Left lung (tissue), 10 donors: ENCODE data around the gene SENP7. TPM values are rescaled to one million over a fixed set of nuclear protein-coding genes. Genes with fewer than 3 reads are reported as not detected.

ENCODE experiments used
- ATAC-seq: fragments of 200-7000 bp; cut with Tn5 transposase; one replicate; pipeline ENCODE4 v1.9.1; 2020; ENCODE audit warnings: moderate library complexity
- DNase-seq, 4 donors: peaks; one replicate each; pipeline ENCODE4 v3.0.0-alpha.2; 2013 to 2020
- H3K27ac ChIP-seq, 2 donors: fragments of 200-600 bp; sonication (generic) in 1 of 2; one replicate each; pipeline versions ENCODE4 v1.5.0 to v1.8.0; 2020 to 2021
- H3K27me3 ChIP-seq, 2 donors: fragments of 200-600 bp; sonication (generic) in 1 of 2; one replicate each; pipeline versions ENCODE4 v1.5.0 to v1.8.0; 2020 to 2021
- H3K36me3 ChIP-seq, 2 donors: fragments of 200-600 bp; sonication (generic) in 1 of 2; one replicate each; pipeline versions ENCODE4 v1.5.0 to v1.8.0; 2020 to 2021
- H3K4me1 ChIP-seq, 2 donors: fragments of 200-600 bp; one replicate each; pipeline ENCODE4 v1.8.0; 2021
- H3K4me3 ChIP-seq, 2 donors: fragments of 200-600 bp; sonication (generic) in 1 of 2; one replicate each; pipeline versions ENCODE4 v1.5.0 to v1.8.0; 2020 to 2021; ENCODE audit warnings: mild to moderate bottlenecking in 1 of 2
- H3K9me3 ChIP-seq, 2 donors: fragments of 200-600 bp; sonication (generic) in 1 of 2; one replicate each; pipeline versions ENCODE4 v1.5.0 to v1.8.0; 2020 to 2021
- intact Hi-C, 2 donors: fragments of 100-400 bp; cut with DNase I; formaldehyde crosslinking; loops; one replicate each; pipeline versions ENCODE4 v1.11.2 to v1.14.2; 2022
- polyA plus RNA-seq, 6 donors: library from polyadenylated mRNA; unstranded; fragments of 120-200 nt; gene quantifications; one replicate each; pipeline ENCODE4 v1.2.1, GENCODE V29; 2013; ENCODE audit not compliant: insufficient read length in 6 of 6
- total RNA-seq, 2 donors: library from RNA; stranded (reverse); fragmentation: NEBNext Ultra II Directional; extraction: Animal tissue kit (Norgen Biotek cat#: 25700); gene quantifications; one replicate each; pipeline ENCODE4 v1.2.1, GENCODE V29; 2021
- TF ChIP-seq, protein P1 (sequence below), 2 donors: fragments of 200-600 bp; sonication (generic) in 1 of 2; IDR thresholded peaks; one replicate each; pipeline versions ENCODE4 v1.5.0 to v1.8.0; 2021; ENCODE audit warnings: antibody characterized with exemption in 2 of 2
- donor health status: DM: no; HTN: yes; CAD: no.
- donor health status: DM: no; HTN: no; CAD: no.

Gene SENP7
- total and polyA plus RNA-seq, 8 donors, result 13.2 to 106 (median 98.4) TPM

DNA sequence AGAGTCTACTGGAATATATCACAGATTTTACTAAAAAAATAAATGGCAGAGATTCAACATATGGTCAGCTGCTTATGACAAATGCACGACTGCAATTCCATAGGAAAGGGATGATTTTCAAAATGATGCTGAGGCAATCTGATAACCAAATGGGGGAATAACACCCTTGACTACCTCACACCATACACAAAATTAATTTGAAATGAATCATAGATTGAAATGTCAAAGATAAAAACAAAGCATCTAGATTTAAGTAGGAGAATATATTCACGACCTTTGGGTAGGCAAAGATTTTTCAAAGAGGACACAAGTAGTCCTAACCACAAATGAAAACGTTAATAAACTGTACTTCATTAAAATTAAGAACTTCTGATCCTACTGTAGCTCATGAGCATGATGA is 11.2 kb downstream of the SENP7 start:
- ATAC-seq (no peak), DNase-seq (no peak)
- no peak overlapping the region for H3K4me3 ChIP-seq

DNA sequence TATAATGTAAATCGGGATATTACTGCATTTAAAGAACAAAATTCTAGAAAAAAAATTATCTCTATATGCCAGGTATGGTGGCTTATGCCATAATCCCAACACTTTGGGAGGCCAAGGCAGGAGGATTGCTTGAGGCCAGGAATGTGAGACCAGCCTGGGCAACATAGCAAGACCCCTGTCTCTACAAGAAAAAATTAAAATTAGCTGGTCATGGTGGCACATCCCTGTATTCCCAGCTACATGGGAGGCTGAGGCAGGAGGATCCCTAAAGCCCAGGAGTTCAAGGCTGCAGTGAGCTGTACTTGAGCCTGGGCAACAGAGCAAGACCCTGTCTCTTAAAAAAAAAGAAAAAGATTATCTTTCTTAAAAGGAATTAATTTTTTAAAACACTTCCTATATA is 12.8 kb downstream of the SENP7 start:
- Histone ChIP-seq H3K36me3 (peaks cover 0 to 7% of the 10 kb centered on the region in 2 donors), H3K4me1 (no peaks in the 10 kb centered on the region), H3K27me3 (no peaks in the 10 kb centered on the region), H3K9me3 (no peaks in the 10 kb centered on the region), H3K4me3 (no peak overlapping the region), H3K27ac (no peak overlapping the region)
- intact Hi-C loops, result no loop called here
- DNase-seq (no peak), ATAC-seq (no peak)
- TF ChIP-seq, protein P1, sequence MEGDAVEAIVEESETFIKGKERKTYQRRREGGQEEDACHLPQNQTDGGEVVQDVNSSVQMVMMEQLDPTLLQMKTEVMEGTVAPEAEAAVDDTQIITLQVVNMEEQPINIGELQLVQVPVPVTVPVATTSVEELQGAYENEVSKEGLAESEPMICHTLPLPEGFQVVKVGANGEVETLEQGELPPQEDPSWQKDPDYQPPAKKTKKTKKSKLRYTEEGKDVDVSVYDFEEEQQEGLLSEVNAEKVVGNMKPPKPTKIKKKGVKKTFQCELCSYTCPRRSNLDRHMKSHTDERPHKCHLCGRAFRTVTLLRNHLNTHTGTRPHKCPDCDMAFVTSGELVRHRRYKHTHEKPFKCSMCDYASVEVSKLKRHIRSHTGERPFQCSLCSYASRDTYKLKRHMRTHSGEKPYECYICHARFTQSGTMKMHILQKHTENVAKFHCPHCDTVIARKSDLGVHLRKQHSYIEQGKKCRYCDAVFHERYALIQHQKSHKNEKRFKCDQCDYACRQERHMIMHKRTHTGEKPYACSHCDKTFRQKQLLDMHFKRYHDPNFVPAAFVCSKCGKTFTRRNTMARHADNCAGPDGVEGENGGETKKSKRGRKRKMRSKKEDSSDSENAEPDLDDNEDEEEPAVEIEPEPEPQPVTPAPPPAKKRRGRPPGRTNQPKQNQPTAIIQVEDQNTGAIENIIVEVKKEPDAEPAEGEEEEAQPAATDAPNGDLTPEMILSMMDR (IDR thresholded peaks at IDR 0.05), result no peak

More for the DNA sequence above, 11.2 kb downstream of the SENP7 start:
- H3K27me3 ChIP-seq, result no peaks in the 10 kb centered on the region
- H3K36me3 ChIP-seq, result peaks cover 0 to 7% of the 10 kb centered on the region in 2 donors
- no peaks in the 10 kb centered on the region for H3K9me3 ChIP-seq
- no peak overlapping the region for H3K27ac ChIP-seq
- TF ChIP-seq, protein P1 (IDR thresholded peaks at IDR 0.05), result no peak
- intact Hi-C loops, result no loop called here
- no peaks in the 10 kb centered on the region for H3K4me1 ChIP-seq

DNA sequence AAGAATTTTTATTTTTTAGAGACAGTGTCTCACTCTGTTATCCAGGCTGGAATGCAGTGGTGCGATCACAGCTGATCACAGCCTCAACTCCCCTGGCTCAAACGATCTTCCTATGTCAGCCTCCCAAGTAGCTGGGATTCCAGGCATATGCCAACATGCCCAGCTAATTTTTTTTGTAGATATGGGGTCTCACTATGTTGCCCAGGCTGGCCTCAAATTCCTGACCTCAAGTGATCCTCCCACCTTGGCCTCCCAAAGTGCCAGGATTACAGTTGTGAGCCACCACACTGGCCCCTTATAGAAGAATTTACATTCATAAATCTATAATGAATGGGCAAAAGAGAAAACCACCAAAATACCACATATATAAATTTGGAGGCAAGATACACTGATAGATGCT is 15.2 kb downstream of the SENP7 start:
- H3K4me3 ChIP-seq, result no peak overlapping the region
- ATAC-seq (no peak), DNase-seq (no peak)
- TF ChIP-seq, protein P1 (IDR thresholded peaks at IDR 0.05), result no peak
- no peaks in the 10 kb centered on the region for H3K4me1 ChIP-seq
- H3K27ac ChIP-seq, result no peak overlapping the region
- H3K9me3 ChIP-seq, result no peaks in the 10 kb centered on the region
- peaks cover 0 to 13% of the 10 kb centered on the region in 2 donors for H3K36me3 ChIP-seq
- intact Hi-C loops, result no loop called here
- no peaks in the 10 kb centered on the region for H3K27me3 ChIP-seq

DNA sequence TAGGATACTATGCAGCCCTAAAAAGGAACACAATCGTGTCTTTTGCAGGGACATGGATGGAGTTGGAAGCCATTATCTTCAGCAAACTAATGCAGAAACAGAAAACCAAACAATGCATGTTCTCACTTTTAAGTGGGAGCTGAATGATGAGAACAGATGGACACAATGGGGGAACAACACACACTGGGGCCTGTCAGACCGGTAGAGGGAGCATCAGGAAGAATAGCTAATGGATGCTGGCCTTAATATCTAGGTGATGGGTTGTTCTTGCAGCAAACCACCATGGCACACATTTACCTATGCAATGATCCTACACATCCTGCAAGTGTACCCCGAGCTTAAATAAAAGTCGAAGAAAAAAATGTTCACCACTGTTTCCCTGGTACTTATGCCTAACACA is 17.5 kb downstream of the SENP7 start:
- ATAC-seq, result no peak
- Histone ChIP-seq H3K27me3 (no peaks in the 10 kb centered on the region), H3K4me3 (no peak overlapping the region), H3K9me3 (no peaks in the 10 kb centered on the region), H3K27ac (no peak overlapping the region), H3K4me1 (no peaks in the 10 kb centered on the region), H3K36me3 (peaks cover 0 to 26% of the 10 kb centered on the region in 2 donors)
- no peak for DNase-seq
- intact Hi-C loops, result no loop called here
- TF ChIP-seq, protein P1 (IDR thresholded peaks at IDR 0.05), result no peak

DNA sequence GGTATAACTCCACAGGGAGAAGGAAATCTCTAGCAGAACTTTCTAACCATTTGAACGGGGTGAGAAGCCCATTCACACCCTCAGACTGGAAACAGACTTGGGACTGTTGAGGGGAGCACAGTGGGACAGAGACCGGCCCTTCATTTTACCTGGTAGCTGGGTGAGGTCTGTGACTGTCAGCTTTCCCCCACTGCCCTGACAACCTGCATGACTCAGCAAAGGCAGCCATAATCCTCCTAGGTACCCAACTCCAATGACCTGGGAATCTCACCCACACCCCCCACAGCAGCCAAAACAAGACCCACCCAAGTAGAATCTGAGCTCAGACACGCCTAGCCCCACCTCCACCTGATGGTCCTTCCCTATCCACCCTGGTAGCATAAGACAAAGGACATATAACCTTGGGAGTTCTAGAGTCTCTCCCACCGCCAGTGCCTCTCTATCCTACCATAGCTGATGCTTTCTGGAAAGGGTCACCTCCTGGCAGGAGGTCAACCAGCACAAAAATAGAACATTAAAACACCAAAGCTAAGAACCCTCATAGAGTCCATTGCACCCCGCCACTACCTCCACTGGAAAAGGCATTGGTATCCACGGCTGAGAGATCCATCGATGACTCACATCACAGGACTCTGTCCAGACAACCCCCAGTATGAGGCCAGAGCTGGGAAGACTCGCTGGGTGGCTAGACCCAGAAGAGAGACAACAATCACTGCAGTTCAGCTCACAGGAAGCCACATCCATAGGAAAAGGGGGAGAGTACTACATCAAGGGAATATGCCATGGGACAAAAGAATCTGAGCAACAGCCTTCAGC is 28.0 kb downstream of the SENP7 start:
- no peaks in the 10 kb centered on the region for H3K27me3 ChIP-seq
- no peak overlapping the region for H3K27ac ChIP-seq
- no peak for DNase-seq
- peaks cover 0 to 8% of the 10 kb centered on the region in 2 donors for H3K9me3 ChIP-seq
- H3K36me3 ChIP-seq, result peaks cover 0 to 20% of the 10 kb centered on the region in 2 donors
- TF ChIP-seq, protein P1 (IDR thresholded peaks at IDR 0.05), result no peak
- ATAC-seq, result no peak
- no peaks in the 10 kb centered on the region for H3K4me1 ChIP-seq
- H3K4me3 ChIP-seq, result no peak overlapping the region
- intact Hi-C loops, result no loop called here
